NCI-H2081 treated with DMSO at 0.1 percent for 48 hours (cell line): ENCODE measurements around the gene CALML4.
"Not testable (repeated sequence)": the region's sequence is repeated elsewhere in the genome, so short reads cannot be mapped to it uniquely, and the experiment has no call there.

ENCODE experiments used
- DNase-seq: peaks from one replicate; lab custom pipeline; 2025; lab: John Stamatoyannopoulos, UW

The CALML4 gene

GRCh38 chr15:68208136-68208535 is 3.0 kb upstream of the CALML4 start:
- DNase-seq = no peak

- no peak for DNase-seq
These were observed 2.2 kb upstream of the CALML4 start for GRCh38 chr15:68207176-68207935.

DNA sequence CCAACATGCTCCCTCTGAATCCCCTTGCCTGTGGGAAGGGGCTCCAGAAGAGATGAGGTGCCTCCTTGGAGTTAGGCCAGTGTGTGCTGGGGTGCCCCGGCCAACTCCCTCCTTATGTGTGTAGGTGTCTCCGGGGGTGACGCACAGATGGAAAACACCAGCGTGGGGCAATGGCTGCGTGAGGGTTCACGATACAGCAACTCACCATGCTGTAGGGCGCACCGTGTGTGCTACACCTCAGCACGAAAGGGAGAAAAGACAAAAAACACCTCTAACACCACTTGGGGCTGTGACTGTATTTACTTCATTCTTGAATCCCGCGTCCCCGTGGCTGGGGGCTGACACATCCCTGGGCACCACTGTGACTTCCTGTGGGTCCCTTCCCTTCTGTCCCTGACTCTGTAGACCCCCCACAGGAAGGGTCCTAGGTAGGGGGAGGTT is 1.6 kb upstream of the CALML4 start:
- DNase-seq = no peak

- DNase-seq = no peak
These were observed 915 bp upstream of the CALML4 start for GRCh38 chr15:68205954-68206539.

DNA sequence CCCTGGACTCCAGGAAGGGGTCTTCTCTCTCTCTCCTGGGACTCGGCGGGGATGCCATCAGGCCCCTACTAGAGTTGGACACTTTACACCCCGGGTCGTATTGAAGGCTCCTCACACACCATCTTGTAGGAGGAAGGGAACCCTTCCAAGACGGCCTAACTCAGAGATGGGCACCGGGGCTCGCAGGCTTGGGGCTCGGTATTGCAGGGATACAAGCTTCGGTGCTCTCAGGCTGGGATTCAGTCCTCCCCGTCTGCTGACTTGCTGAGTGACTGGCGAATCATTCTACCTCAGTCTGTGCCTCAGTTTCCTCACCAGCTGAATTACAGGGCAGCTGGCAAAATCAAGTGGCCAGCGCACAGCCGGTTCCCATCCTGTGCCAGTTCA is 419 bp upstream of the CALML4 start:
- DNase-seq = no peak

DNA sequence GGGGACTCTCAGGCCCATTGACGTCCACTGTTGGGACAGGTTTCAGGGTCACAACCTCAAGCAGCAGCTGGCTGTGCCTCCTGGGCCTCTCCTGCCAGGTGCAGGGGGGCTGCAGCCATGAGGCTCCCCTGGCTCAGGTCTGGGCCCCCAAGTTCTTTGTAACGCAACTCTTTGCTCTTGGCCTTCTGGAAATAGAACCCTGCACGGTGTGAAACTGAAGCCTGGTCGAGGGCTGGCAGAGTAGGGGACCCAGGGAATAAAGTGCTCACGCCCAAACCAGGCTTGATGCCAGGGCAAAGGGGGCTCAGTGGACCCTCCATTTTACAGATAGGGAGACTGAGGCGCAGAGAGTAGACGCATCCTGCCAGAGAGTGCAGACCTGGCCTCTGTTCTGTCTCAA is 771 bp downstream of the CALML4 start:
- DNase-seq = no peak

DNA sequence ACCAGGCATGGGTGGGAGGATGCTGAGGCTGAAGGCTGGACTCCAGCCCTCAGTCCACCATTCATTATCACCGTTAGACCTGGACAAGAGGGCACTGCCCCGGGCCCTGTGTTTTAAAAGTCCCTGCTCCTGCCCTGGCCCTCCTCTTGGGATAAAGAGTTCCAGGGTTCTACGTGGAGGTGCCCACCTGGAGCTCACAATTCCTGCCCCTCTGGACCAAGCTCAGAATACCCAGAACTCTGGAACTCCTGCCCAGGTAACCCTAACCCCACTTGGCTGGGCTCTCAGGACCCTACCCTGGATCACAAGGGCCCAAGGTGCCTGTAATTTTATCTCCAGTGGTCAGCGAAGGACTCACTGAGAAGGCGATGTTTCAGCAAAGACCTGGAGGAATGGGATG is 1.2 kb downstream of the CALML4 start:
- no peak for DNase-seq

GRCh38 chr15:68203486-68203885 is 1.6 kb downstream of the CALML4 start:
- DNase-seq = no peak

DNA sequence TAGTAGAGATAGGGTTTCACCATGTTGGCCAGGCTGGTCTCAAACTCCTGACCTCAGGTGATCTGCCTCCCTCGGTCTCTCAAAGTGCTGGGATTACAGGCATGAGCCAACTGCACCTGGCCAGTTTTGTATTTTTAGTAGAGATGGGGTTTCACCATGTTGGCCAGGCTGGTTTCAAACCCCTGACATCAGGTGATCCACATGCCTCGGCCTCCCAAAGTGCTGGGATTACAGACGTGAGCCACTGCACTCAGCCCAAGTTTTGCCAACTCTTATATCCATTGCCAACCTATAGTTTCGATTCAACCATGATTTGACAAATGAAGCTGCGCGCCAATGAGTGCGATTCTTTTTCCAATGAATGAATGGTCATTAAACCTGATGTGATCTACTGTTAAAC is 2.1 kb downstream of the CALML4 start:
- not testable (repeated sequence) for DNase-seq

- no peak for DNase-seq
These were observed 3.3 kb downstream of the CALML4 start for GRCh38 chr15:68201879-68202261.

DNA sequence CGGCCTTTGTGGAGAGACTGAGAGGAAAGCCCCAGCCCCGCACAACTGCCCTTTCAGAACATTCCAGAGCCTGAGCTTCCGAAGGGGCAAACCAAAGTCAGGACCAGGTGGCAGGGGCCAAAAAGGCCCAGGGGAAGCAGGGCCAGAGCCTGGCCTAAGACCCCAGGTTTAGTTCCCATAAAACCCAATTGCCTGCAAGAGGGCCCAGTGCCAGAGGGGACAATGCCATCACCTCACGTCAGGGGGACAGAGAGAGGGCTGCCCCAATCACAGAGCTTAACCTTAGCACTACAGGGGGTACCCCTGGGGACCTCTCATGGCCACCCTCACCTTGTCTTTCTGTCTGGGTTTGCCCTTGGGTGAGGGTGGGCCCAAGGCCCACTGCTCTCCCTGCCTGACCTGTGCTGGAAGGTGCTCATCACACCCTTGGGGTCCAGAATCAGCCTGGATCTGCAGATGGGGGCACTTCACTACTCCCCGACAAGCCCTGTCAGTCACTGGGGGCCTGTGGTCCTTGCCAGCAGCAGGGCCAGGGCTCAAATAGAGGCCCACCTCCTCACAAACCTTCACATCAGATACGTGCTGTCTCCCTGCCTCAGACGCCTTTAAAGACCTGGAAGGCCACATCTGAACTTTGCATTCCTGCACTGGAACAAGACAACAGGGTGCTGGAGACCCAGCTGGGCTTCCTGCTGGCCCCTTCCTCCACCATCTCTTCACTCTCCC is 3.8 kb downstream of the CALML4 start:
- no peak for DNase-seq

- DNase-seq = no peak
These were observed 4.9 kb downstream of the CALML4 start for GRCh38 chr15:68200016-68200861.

- no peak for DNase-seq
These were observed 5.8 kb downstream of the CALML4 start for GRCh38 chr15:68199340-68199739.

DNA sequence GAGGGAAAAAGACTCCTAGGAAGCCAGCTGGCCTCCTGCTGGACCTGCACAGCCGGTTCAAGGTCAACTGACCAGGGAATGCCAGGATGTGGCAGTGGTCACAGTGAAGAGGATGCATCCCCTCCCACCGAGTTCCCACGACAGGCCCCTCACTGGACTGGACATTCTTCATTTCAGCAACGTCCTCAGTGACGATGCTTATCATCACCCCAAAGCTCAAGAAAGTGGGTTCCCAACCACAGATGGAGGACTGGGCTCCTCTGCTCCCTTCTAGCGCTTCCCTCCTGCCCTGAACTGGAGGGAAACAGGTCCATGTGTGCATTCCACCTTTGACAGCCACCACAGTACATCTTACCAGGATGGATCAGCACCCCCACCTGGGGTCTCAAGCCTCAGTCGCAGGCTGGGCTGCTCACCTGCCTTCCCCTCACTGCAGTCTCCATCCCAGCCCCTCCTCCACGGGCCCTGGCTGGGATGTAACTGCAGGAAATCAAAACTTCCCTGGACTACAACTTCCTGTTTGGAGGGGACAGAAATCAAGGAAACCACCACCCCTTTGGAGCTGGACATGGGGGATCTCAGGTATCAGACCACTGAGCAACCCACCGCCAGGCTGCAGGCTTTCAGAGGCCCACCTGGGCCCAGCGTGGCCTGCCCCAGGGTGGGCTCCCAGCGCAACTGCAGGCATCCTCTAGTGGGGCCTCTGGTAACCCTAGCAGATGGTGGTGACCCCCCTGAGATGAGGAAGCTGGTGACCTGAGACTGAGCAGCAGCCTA is 7.3 kb downstream of the CALML4 start:
- no peak for DNase-seq

DNA sequence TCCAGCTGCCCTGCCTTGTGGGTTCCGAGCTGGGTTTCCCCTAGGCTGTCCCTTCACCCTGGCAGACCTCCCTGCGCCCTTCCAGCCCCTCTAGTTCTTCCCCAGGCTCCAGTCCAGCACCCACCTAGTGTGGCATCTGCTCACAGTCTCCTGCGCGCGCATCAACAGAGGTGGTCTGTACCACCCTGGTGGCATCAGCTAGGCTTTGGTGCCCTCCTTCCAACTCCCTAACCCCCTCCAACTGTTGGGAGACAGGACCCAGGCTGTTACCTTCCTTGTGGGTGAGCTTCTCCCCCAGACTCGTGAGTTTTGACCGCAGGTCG is 8.0 kb downstream of the CALML4 start:
- DNase-seq = no peak

DNA sequence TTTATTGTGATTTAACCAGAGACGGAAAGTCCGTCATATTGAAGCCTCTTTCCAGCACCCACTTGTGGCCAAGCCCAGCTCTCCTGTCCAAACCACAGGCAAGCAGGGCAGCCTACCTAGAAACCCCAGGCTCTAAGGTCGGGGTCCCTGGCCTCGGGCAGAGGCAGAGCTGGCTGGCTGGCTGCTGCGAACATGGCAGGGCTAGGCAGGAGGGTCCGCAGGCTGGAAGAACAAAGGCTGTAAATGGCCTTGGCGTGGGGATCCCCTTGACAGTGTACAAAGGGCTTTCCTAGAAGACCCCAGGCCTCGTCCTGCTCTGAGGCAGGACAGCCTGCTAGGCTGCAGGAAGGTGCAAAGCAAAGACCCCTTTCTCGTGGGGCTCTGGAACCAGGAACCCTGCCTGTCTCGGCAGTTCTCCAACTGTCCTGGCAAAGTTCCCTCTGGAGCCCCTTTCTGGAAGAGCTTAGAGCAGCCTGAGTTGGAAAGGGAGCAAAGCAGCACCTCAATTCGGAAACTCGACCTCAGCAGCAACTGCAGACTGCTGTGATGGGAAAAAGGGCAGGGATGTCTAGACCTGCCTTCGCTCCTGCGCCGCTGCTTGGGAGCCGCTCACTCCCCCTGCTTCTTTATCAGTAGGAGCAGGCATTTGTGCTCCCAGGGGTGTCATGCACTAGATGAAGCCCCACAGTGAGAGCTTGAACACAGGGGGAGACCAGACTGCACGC is 8.5 kb downstream of the CALML4 start:
- no peak for DNase-seq

GRCh38 chr15:68195336-68196112 is 9.6 kb downstream of the CALML4 start:
- DNase-seq = no peak

- DNase-seq = no peak
These were observed 12.2 kb downstream of the CALML4 start for GRCh38 chr15:68192804-68193486.

DNA sequence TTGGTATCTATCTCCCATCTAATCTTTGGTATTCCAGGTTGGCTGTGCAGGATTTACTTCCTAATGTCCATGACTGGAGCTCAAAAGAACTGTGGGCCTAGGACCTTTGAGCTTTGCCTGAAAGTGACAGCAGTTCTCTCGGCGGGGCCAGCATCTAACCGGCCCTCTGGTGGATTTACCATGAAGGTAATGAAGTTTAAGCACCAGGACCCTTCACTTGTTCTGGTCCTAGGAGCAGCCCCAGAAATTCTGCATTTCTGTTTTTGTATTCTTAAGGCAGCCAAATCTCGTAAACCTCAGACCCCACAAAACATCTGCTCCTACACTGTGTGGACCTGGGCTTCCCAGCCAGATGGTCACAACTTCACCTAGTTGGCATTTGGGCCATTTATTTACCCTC is 13.0 kb downstream of the CALML4 start:
- no peak for DNase-seq

DNA sequence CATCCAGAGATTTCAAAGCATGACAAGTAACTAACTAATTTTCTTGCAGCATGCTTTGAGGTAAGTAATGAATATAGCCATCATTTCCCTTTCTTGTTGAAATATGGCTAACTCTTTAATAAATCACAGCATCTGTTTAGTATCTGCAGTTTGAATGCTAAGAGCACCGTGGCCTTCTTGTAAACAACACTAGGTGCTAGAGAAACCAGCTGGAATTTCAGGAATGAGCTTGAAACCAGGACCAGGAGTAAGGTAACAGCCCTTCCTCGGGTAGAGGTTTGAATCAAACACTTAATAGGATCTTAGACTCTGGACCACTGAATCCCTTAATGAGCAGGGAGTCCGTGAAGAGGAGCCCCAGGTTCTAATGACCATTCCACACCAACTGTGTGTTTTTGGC is 13.6 kb downstream of the CALML4 start:
- DNase-seq = no peak
